Progenitor cell of endocrine pancreas (in vitro differentiated cells): ENCODE results near the gene PEA15. TPM values are rescaled to one million over a fixed set of nuclear protein-coding genes. Genes with fewer than 3 reads are reported as not detected.

Experiments used
- DNase-seq: peaks from one replicate; pipeline ENCODE4 v3.0.0; 2021; ENCODE audit warnings: low spot score; ENCODE audit not compliant: unreplicated experiment
- H3K27ac Mint-ChIP-seq: 2 replicates; pipeline ENCODE4 v1.8.0; 2021; ENCODE audit warnings: mild to moderate bottlenecking, moderate library complexity, mixed read lengths
- H3K27me3 Mint-ChIP-seq: 2 replicates; pipeline ENCODE4 v1.8.0; 2021; ENCODE audit warnings: mixed read lengths
- H3K36me3 Mint-ChIP-seq: 2 replicates; pipeline ENCODE4 v1.8.0; 2022; ENCODE audit warnings: mixed read lengths; ENCODE audit not compliant: insufficient read depth
- H3K4me1 Mint-ChIP-seq: 2 replicates; pipeline ENCODE4 v1.8.0; 2021; ENCODE audit warnings: low read depth, mixed read lengths
- H3K4me3 Mint-ChIP-seq: 2 replicates; pipeline ENCODE4 v1.8.0; 2021; ENCODE audit warnings: low read depth, mild to moderate bottlenecking, moderate library complexity, mixed read lengths
- H3K9me3 Mint-ChIP-seq: 2 replicates; pipeline ENCODE4 v1.8.0; 2021; ENCODE audit warnings: low read depth, mixed read lengths
- total RNA-seq: library from RNA; stranded (reverse); gene quantifications from 2 replicates; pipeline ENCODE4 v1.2.1, GENCODE V29; 2021
- TF ChIP-seq, protein P1 (sequence below): fragments of 200-600 bp; sonication (generic); IDR thresholded peaks from one replicate; pipeline ENCODE4 v1.5.0; 2021; ENCODE audit warnings: antibody characterized with exemption, mild to moderate bottlenecking; ENCODE audit not compliant: unreplicated experiment

PEA15 gene
- total RNA-seq, 1 donor from 2014 or later: 37.6 TPM

DNA sequence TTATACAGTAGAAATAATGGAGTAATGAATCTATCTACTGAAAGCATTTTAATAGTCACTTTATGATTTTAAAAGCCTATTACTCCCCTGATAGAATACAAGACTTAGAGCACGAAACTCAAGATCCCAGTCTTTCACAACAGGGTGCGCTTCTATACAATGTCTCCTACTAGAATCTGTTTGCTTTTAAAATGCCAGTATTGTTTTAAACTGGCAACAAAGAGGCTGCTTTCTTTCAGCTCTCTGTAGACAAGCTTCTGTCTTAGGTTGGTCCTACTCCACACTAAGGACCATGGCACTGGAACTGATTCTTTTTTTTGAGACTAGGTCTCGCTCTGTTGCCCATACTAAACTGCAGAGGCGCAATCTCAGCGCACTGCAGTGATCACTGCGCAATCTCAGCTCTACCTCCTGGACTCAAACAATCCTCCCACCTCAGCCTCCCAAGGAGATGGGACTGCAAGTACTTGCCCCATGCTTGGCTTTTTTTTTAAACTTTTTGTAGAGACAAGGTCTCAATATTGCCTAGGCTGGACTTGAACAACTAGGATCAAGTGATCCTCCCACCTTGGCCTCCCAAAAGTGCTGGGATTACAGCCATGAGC, 52.3 kb downstream of the PEA15 start:
- TF ChIP-seq, protein P1, sequence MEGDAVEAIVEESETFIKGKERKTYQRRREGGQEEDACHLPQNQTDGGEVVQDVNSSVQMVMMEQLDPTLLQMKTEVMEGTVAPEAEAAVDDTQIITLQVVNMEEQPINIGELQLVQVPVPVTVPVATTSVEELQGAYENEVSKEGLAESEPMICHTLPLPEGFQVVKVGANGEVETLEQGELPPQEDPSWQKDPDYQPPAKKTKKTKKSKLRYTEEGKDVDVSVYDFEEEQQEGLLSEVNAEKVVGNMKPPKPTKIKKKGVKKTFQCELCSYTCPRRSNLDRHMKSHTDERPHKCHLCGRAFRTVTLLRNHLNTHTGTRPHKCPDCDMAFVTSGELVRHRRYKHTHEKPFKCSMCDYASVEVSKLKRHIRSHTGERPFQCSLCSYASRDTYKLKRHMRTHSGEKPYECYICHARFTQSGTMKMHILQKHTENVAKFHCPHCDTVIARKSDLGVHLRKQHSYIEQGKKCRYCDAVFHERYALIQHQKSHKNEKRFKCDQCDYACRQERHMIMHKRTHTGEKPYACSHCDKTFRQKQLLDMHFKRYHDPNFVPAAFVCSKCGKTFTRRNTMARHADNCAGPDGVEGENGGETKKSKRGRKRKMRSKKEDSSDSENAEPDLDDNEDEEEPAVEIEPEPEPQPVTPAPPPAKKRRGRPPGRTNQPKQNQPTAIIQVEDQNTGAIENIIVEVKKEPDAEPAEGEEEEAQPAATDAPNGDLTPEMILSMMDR: no peak
- DNase-seq: no peak
- Mint-ChIP-seq H3K9me3 (no peaks in the 10 kb centered on the region), H3K36me3 (peaks cover 5% of the 10 kb centered on the region), H3K4me3 (no peak overlapping the region), H3K27ac (peak overlapping the region; percentile 43), H3K27me3 (no peaks in the 10 kb centered on the region), H3K4me1 (peaks cover 30% of the 10 kb centered on the region)

DNA sequence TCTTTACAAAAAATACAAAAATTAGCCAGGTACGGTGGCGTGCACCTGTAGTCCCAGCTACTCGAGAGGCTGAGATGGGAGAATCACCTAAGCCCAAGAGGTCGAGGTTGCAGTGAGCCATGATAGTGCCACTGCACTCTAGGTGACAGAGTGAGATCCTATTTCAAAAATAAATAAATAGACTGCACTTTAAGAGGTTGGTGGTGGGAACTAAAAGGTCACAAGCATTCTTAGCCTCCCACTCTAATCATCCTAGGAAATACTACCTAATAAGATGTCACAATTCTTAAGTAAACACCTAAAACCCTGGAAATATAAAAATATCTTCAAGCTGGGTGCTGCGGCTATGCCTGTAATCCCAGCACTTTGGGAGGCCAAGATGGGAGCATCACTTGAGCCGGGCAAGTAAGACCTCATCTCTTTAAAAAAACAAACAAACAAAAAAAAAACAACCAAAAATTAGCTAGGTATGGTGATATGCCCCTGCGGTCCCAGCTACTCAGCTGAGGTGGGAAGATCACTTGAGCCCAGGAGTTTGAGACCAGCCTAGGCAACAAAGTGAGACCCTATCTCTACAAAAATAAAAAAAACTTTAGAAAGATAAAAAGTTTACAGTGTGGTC, 53.1 kb downstream of the PEA15 start:
- Mint-ChIP-seq H3K27ac (no peak overlapping the region), H3K27me3 (no peaks in the 10 kb centered on the region), H3K9me3 (no peaks in the 10 kb centered on the region), H3K36me3 (peaks cover 4% of the 10 kb centered on the region), H3K4me1 (peaks cover 29% of the 10 kb centered on the region), H3K4me3 (no peak overlapping the region)
- TF ChIP-seq, protein P1: no peak
- no peak for DNase-seq

DNA sequence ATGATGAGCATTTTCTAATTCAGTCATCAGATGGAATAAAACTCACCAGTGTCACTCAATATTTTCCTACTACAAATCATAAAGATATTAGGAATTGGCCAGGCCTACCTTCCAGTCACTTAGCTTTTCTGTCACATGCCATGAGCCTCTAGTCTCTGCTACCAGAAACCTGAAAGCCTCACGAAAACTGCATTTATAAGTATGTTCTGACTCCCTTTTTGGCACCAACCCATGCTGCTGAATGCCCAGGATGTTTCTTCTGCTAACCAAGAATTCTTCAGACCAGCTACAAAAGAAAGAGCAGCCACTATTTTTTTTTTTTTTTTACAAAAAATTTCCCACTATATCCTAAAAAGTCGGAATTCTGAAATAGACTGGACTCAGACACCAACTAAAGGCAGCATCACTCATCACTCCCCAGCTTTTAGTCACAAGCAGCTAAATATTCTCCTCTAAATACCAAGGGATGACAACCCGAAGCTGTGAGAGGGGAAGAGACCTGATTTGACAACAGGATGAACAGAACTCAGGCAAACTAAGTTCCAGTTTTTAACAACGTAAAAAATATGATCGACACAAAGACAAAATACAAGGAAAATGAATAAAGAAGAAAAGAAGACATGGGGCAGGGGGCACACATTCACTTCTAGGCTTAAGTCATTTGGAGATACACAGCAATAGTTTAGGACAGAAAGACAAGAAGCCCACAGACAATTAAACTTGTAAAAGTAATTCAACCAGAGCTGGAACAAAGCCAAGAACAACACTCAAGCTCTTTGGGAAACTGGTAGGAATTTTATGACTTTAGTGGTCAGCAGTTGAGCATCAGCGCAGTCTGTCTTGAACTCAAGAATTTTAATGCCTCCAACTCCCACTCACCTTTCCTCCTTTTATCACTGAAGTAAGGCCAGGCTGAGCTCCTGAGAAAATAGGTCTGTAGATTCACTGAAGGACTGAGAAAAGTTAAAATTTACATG, 55.5 kb downstream of the PEA15 start:
- H3K36me3 Mint-ChIP-seq: peaks cover 4% of the 10 kb centered on the region
- no peaks in the 10 kb centered on the region for H3K27me3 Mint-ChIP-seq
- H3K9me3 Mint-ChIP-seq: no peaks in the 10 kb centered on the region
- peaks cover 31% of the 10 kb centered on the region for H3K4me1 Mint-ChIP-seq
- no peak for DNase-seq
- TF ChIP-seq, protein P1: no peak
- peak overlapping the region; percentile 99 for H3K27ac Mint-ChIP-seq
- peak overlapping the region; percentile 95 for H3K4me3 Mint-ChIP-seq

DNA sequence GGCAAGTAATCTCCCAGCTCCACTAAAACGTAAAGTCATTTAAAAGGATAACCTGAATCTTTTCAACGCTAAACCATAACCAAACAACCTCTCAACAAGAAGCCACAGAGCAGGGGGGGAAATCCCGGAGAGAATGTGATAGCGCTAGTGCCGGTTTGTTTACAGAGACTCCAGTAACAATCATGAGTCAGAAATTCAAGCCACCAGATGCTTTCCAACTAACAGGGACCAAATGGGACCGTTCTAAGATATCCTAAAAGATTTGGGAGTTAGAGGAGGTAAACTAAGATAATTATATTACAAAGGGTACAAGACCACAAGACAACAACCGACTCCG, 56.3 kb downstream of the PEA15 start:
- peaks cover 29% of the 10 kb centered on the region for H3K4me1 Mint-ChIP-seq
- TF ChIP-seq, protein P1: no peak
- DNase-seq: no peak
- H3K36me3 Mint-ChIP-seq: peaks cover 4% of the 10 kb centered on the region
- peak overlapping the region; percentile 99 for H3K27ac Mint-ChIP-seq
- H3K9me3 Mint-ChIP-seq: no peaks in the 10 kb centered on the region
- no peaks in the 10 kb centered on the region for H3K27me3 Mint-ChIP-seq
- peak overlapping the region; percentile 95 for H3K4me3 Mint-ChIP-seq
